ENCODE results near the gene ARID1B. TPM values are rescaled to one million over a fixed set of nuclear protein-coding genes. Genes with fewer than 3 reads are reported as not detected.

Gene ARID1B
- total RNA-seq, 1 donor from 2014 or later, result 47.3 TPM

DNA sequence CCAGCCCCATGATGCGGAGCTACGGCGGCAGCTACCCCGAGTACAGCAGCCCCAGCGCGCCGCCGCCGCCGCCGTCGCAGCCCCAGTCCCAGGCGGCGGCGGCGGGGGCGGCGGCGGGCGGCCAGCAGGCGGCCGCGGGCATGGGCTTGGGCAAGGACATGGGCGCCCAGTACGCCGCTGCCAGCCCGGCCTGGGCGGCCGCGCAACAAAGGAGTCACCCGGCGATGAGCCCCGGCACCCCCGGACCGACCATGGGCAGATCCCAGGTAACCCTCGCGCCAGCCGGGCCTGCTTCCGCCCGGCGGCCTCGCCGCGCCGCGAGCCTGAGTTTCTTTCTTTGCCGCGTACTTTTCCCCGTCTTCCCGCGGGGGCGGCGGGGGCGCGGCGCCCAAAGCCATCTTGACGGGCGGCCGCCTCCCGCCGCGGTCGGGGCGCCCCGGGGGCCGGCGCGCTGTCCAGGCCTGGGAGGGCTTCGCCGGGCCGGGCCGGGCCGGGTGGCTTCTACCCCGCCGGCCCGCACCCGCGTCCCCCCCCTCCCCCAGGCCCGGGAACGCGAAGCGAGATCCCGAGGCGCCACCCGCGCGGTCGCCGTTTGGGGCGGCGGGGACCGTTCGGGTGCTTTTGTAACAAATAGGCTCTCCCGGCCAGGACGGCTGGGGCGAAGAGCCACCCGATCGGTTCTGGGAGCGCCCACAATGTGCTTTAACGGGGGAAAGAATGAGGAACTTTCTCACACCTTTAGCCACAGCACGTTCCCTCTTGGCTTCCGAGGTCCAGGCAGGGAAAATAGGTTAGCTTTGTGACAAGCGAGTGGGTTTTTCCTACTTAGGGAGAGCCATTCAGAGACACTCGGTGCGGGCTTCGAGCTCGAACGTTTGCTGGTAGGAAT lies 2.3 kb downstream of the ARID1B start:
- peak overlapping the region; percentile 53 for H3K4me3 ChIP-seq (ENCODE audit: low read depth, low read length)
- H3K27me3 ChIP-seq (ENCODE audit: control insufficient read depth, insufficient read depth, low read length), result no peaks in the 10 kb centered on the region
- no peak for DNase-seq (ENCODE audit: low read depth)
- H3K36me3 ChIP-seq (ENCODE audit: control insufficient read depth, insufficient read depth, low read length), result no peaks in the 10 kb centered on the region
- TF ChIP-seq, protein P1, sequence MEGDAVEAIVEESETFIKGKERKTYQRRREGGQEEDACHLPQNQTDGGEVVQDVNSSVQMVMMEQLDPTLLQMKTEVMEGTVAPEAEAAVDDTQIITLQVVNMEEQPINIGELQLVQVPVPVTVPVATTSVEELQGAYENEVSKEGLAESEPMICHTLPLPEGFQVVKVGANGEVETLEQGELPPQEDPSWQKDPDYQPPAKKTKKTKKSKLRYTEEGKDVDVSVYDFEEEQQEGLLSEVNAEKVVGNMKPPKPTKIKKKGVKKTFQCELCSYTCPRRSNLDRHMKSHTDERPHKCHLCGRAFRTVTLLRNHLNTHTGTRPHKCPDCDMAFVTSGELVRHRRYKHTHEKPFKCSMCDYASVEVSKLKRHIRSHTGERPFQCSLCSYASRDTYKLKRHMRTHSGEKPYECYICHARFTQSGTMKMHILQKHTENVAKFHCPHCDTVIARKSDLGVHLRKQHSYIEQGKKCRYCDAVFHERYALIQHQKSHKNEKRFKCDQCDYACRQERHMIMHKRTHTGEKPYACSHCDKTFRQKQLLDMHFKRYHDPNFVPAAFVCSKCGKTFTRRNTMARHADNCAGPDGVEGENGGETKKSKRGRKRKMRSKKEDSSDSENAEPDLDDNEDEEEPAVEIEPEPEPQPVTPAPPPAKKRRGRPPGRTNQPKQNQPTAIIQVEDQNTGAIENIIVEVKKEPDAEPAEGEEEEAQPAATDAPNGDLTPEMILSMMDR (IDR thresholded peaks at IDR 0.05; ENCODE audit: insufficient read depth, low read length, poor library complexity, severe bottlenecking), result no peak

DNA sequence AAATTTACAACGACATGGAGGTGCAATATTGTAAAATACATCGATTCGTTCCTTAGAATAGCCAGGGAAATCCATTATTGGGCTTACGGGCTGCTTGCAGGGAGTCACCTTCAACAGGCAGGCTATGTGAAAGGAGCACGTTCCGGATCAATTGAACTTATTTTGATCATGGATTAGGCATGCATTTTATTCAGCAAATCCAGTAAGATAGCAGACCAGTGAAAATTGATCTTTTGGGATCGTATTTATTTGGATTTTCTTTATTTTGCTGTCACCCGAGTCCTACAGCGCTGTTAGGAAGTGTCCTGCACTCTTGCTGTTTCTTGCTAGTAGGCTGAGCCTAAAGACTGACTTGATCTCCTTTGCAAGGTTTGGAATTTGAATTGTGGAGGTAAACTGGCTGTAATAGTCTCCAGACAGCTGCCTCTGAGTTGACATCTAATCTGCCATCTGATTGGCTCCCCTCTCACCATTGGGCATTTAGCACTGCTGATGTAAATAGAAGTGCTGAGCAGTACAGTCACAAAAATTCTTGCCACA lies 3.0 kb downstream of the ARID1B start:
- DNase-seq (ENCODE audit: low read depth), result peak; percentile 78
- Histone ChIP-seq H3K27me3 (ENCODE audit: control insufficient read depth, insufficient read depth, low read length) (no peaks in the 10 kb centered on the region), H3K36me3 (ENCODE audit: control insufficient read depth, insufficient read depth, low read length) (no peaks in the 10 kb centered on the region), H3K4me3 (ENCODE audit: low read depth, low read length) (peak overlapping the region; percentile 53)
- TF ChIP-seq, protein P1 (IDR thresholded peaks at IDR 0.05; ENCODE audit: insufficient read depth, low read length, poor library complexity, severe bottlenecking), result no peak

DNA sequence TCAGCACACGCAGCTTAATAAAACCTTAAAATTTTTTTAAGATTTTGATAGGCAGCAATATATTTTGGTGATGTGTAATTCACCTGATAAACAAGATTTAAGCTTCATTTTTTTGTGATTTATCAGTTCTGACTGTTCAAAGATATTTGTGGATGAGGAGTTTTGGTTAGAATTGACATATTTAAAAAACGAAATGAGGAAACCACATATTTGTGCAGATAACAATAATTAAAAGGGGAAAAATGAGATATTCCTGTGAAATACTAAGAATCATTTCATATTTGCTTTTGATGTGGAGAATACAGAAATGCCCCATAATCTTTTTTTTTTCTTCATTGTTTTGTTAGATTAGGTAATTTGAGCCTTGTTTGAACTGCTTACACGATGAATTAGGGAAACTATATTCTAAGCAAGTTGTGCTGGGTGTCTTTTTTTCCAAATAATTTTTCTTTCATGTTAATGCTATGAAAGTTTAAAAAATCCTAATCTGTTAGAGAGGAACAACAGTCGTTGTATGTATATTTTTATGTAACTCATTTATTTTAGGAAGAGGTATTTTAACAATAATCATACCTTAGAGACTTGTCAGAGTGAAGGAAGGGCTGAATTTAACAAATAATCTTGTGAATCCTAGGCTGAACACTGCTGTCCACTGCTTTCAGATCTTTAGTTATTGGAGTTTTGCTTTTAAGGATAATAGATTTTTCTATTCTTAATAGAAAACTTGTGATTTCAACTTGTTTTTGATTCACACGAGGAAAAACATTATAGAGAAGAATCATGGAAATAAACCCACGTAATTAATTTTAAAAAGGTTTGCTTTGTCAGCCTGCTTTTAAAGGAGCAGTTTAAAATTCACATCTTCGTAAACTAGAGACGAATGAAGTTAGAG lies 4.0 kb downstream of the ARID1B start:
- Histone ChIP-seq H3K4me3 (ENCODE audit: low read depth, low read length) (peak overlapping the region; percentile 53), H3K36me3 (ENCODE audit: control insufficient read depth, insufficient read depth, low read length) (no peaks in the 10 kb centered on the region), H3K27me3 (ENCODE audit: control insufficient read depth, insufficient read depth, low read length) (no peaks in the 10 kb centered on the region)
- DNase-seq (ENCODE audit: low read depth), result no peak
- TF ChIP-seq, protein P1 (IDR thresholded peaks at IDR 0.05; ENCODE audit: insufficient read depth, low read length, poor library complexity, severe bottlenecking), result no peak

DNA sequence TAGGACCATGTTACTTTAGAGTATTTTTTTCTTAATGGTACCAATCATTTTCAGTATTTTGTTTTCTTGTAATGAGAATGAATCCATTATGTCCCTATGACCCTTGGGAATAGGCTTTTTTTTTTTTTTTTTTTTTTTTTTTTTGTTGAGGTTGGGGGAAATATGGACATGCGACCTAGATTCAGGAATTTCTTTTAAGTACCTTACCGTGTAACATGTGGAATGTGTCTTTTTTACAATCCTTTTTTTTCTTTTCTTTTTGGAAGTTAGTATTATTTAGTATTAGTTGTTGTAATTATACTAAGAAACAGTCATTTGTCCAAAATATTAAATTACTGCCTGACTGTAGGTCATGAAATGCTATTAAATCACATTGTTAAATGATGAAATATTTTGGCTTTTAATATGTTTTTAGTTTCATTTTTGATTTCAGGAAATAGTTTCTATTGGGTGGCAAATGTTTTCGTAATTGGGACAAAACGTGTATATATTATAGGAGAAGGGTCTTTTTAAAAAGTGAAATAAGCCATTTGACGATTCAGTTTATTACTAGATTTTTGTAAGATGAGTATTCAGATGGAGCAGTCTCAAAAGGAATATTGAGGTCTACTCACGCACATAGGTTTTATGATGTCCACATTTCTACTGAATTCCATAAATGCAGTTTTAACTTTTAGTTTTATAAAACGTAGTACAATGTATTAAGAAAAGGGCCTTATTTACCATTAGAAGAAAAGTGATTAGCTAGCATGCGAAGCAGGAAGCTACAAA lies 4.9 kb downstream of the ARID1B start:
- no peak for DNase-seq (ENCODE audit: low read depth)
- peak overlapping the region; percentile 53 for H3K4me3 ChIP-seq (ENCODE audit: low read depth, low read length)
- TF ChIP-seq, protein P1 (IDR thresholded peaks at IDR 0.05; ENCODE audit: insufficient read depth, low read length, poor library complexity, severe bottlenecking), result no peak
- H3K27me3 ChIP-seq (ENCODE audit: control insufficient read depth, insufficient read depth, low read length), result no peaks in the 10 kb centered on the region
- H3K36me3 ChIP-seq (ENCODE audit: control insufficient read depth, insufficient read depth, low read length), result no peaks in the 10 kb centered on the region

DNA sequence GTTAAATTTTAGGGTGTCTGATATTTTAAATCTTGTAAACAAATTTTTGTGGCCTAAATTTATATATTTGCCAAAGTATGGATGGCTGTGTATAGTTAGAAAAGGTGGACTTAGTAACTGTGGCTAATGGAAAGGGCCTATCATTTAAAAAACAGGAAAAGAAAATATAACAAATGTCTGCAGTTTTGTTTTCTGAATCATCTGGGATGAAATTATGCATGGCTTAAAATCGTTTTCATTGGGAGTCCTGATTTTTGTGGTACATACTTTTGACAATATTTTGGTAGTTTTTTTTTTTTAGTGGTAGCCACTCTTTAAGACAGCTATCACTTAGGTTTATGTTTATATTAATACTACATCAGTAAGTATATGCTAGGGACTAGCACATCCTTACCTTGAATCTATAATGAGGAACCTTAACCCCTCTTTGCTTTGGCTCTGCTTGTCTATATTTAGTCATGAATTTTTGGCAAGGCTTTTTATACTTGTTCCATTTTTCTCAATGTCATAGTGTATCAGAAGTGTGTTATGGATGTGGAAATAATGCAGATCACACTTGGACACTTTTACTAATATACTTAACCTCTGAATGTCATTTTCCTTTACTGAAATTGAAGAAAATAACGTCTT lies 5.6 kb downstream of the ARID1B start:
- H3K4me3 ChIP-seq (ENCODE audit: low read depth, low read length), result no peak overlapping the region
- no peak for DNase-seq (ENCODE audit: low read depth)
- H3K27me3 ChIP-seq (ENCODE audit: control insufficient read depth, insufficient read depth, low read length), result no peaks in the 10 kb centered on the region
- TF ChIP-seq, protein P1 (IDR thresholded peaks at IDR 0.05; ENCODE audit: insufficient read depth, low read length, poor library complexity, severe bottlenecking), result no peak
- no peaks in the 10 kb centered on the region for H3K36me3 ChIP-seq (ENCODE audit: control insufficient read depth, insufficient read depth, low read length)
